ENCODE data around the gene ANKS4B.
A peak's percentile ranks its signal among the peaks of the same experiment; 100 is the strongest.
"Not testable (repeated sequence)": the region's sequence is repeated elsewhere in the genome, so short reads cannot be mapped to it uniquely, and the experiment has no call there.

The ANKS4B gene

DNA sequence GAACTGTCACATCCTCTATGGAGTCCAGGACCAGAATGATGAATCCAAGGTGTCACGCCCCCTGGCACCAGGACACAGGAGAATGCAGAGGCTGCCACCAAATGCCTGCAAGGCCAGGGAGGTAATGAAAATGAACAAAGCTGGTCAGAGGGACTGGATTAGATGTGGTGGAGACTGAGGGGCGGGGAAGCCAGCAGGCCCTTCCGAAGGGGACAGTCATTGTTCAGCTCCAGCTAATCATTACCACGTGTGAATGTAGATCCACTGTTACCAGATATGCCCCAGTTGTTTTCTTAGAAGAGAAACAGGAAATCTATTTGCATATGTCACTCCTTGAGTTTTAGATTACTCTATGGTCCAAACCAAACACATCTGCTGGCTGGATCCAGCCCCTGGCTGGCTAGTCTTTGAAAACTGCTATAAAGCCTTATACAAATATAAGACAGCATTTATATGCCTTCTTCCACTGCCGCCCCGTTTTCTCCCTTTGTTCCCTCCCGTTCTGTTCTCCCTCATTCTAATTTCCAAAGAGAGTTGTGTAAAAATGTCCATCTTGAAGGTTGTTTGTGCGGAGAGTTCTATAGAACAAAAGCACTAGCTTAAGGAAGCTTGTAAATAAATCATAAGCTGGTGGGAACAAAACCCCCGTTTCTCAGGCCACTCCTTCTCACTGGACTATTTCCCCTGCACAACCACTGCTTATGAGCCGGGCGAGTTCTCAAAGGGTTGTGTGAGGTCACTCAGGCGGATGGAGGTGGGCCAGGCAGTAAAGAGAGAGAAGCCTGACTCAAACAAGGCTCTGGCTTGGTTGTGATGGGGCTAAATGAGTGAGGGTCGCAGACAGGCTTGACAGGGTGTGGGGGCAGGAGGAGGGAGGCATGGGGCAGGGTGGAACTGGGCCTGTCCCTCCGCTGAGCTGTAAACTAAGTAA lies 30.4 kb downstream of the ANKS4B start:
- no peak for DNase-seq

DNA sequence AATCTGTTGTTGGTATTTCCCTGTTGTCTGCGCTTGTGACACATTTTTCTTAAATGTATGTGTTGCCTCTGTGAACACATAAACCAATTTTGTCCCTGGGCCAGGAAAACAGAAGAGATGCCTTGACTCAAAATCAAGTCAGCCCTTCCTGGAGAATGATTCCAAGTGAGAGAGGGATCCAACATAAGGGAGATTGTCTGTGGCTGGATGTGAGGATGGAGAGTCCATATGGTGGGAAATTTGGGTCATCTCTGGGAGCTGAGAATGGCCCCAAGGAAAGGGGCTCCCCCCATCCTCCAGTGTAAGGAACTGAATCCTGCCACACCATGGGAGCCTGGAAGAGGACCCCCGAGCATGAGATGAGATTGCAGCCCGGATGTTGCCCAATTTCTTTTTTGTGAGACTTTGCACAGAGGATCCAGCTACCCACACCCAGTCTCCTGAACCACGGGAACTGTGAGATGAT lies 31.1 kb downstream of the ANKS4B start:
- DNase-seq: no peak

DNA sequence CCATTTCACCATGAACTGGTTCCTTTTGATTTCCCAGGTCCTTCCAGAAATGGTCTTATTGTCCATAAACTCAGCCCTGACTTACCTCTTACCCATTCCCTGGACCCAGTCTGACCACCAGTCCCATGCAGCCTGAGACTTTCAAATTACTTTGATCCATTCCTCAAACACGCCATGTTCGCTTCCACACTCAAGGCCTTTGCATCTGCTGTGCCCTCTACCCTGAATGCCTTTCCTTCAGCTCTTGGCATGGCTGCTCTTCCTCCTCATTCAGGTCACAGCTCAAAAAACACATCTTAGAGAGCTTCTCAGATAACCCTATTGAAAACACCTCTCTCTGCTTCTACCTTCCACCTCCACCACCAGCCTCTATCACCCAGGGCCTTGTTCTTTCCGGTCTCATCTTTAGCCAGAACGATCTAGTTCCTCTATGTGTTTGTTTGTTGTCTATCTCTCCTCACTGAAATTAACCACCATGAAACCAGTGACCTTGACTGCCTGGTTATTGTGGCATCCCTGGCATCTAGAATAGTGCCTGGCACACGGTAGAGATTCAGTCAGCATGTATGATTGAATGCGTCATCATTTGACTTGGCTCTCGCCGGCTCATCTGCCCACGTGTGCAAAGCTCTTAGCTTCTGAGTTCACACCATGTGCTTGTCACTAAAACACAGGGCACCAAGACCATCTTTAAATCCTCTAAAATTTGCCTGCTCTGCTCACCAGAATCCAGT lies 31.8 kb downstream of the ANKS4B start:
- no peak for DNase-seq

DNA sequence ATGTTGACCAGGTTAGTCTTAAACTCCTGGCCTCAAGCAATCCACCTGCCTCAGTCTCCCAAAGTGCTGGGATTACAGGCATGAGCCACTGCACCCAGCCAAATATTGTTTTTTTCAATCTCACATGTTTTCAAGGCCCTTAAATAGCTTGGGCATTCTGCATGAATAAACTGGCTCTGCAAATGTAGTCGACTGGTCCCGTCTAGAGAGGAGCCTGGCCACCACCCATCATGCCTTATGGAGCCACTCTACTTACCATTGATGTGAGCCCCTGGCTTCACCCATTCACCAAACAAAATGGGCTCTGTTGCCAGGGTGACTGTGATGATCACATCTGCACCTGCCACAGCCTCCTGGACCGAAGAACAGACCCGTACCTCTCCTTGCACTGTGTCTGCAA lies 33.8 kb downstream of the ANKS4B start:
- DNase-seq: no peak

DNA sequence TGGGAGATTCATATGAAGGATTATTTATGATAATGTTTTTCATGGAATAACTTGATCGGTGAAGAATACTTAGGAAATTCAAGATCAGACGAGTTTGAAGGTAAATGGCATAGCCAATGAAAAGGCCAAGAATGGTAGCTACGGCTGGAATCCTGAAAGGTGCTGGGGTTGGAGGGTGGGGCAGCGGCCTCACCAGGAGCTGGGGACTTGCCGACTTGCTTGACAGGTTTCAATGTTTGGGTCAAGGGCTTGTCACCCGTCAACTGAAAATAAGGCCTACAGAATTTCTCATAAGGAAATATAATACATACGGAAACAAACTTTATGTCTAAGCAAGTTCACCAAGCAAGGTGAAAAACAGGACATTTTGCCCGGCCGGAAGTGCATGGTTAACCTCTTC lies 34.7 kb downstream of the ANKS4B start:
- DNase-seq: no peak

DNA sequence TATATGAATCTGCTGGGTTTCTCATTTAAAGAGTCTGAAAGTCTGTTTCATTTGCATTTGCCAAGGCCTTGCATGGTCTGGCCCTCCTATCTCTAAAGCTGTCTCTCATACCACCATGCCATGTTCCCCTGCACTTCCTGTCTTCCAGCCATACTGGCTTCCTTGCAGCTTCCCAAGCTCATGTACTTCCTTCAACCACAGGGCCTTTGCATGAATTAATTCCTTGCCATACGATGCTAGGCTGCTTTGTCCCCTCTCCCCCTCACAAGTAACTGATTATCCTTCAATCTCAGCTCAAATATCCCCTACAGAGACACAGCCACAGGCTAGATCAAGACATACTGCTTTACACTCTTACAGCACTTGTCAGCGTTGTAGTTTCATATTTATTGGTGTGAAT lies 38.8 kb downstream of the ANKS4B start:
- no peak for DNase-seq

DNA sequence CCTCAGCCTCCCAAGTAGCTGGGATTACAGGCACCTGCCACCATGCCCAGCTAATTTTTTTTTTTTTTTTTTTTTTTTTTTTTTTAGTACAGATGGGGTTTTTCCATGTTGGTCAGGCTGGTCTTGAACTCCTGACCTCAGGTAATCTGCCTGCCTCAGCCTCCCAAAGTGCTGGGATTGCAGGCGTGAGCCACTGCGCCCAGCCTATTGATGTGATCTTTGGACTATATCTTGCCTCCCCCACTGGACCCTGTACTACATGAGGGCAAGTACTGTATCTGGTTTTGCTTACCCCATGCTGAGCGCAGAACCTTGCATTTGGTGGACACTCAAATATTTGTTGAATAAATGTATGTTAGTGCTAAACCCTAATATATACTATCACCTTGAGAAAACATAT lies 39.3 kb downstream of the ANKS4B start:
- DNase-seq: not testable (repeated sequence)

DNA sequence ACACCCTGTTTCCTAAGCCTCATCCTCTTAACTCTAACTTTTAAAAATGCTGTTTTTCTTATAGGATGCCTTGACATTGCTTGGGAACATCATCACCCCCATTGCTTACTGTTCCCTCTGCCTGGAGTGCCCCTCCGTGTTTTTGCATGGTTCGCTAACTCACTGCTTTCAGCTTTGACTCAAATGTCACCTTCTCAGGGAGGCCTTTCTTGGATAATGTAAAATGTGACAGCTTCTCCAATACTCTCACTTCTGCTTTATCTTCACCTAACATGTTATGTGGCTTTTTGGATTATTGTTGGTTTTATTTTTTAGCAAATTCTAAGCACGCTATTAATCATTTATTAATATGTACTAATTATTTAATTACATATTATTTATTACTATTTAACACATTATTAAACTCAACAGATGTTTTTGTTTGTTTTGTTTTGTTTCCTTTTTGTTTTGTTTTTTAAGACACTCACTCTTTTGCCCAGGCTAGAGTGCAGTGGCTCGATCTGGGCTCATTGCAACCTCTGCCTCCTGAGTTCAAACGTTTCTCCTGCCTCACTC lies 40.8 kb downstream of the ANKS4B start:
- no peak for DNase-seq

DNA sequence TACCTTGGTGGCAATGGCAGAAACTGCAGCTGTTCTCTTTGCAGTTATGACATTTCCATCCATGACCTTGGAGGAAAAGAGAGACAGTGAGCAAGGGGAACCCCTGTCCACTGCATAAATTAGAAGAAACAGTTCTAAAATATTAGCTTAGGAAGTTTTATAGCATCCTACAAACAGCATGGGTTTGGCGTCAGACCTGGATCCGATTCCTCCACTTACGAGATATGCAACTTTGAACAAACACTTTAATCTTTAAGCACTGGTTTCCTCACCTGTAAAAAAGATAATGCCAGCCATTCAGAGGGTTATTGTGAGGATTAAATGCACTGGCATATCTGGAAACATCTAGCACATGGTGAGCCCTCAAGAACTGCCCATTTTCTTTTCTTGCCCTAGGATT lies 42.0 kb downstream of the ANKS4B start:
- no peak for DNase-seq

DNA sequence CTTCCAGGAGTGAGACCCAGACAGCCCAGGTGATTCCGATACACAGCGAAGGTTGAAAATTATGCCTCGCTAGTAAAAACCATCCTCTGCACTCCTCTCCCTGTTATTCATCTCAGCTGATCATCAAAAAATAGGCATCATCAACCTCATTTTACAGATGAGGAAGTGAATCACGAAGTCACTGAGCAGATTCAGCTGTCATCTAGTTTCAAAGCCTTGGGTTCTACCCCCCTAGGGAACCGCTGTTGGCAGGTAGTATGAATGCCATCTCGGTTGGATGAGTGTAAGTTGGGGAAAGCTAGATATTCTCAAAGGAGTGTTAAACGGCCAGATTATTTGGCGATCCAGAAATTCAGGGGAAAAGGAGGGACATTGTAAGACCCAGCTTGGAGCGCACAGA lies 42.6 kb downstream of the ANKS4B start:
- no peak for DNase-seq

DNA sequence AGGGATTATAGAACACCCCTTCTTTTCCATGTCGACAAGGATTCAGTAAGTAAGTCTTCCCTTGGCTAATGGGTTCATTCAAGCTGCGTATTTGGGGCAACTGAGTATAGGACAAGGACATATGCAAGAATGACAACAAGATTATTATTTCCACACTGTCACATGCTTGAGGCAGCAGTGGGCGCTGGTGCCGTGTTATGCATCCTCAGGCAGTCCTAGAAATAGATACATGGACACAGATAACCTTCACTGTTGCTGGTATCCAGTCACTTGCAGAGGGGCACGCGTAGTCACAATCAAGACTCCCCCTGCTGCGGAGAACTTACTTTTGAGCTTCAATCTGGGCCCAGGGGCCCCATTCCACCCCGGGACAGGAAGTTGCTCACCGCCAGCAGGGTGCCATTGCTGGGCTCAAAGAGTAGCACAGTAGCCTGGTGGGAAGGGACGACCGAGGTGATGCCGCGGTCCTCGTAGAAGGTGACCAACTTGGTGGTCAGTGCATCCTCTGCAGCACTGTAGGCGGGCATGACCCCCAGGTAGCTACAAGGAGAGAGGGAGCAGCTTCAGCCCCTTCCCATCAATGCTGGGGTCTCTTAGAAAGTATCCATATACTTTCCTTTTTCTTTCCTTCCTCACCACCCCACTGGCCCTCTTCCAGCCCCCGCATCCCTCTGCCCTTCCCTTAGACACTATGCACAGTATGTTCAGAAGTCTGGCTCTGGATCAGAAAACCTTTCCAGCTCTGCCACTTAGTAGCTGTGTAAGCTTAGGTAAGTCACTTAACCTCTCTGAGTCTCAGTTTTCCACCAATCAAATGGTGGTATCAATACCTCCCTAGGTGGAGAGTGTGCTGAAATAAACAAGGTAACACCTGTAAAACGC lies 43.8 kb downstream of the ANKS4B start:
- DNase-seq: no peak

DNA sequence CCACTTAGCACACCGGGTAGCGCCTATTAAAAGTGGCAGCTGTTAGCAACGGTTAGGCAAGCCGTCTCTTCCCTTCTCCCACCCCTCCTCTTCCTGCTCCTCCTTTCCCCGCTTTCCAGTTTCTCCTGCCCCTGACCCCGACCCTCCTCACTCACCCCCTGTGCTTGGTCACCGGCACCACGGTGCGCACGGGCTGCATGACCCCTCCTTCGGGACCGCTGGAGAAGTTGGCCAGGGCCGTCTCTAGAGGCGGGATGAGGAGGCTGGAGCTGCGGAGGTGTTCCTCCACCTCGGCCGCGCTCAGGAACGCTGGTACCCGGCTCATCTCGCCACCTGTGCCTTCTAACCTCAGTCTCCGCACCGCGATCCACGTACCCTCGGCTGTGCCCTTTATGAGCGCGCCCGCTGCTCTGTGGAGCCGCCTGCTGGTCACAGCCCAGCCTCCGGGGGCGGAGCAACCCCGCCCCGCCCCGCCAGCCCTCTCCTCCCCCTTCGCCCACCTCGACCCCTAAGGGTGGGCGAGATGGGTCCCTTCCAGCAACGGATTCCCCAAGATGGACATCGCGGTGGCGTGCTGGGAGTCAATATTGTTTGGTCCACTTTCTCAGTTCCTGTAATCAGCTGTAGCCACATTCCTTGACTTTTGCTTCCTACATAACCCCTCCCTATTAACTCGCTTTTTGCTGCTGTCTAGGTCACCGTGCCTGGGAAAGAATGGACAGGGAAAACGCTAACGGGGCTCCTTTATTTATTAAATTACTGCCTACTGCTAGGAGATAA lies 44.6 kb downstream of the ANKS4B start, which contains the start of gene CRYM:
Gene CRYM (minus strand): TSS at position 364 of the 780 bp plus-strand sequence. CDS start 39 bp downstream, at position 325.
- DNase-seq: peak; percentile 47

DNA sequence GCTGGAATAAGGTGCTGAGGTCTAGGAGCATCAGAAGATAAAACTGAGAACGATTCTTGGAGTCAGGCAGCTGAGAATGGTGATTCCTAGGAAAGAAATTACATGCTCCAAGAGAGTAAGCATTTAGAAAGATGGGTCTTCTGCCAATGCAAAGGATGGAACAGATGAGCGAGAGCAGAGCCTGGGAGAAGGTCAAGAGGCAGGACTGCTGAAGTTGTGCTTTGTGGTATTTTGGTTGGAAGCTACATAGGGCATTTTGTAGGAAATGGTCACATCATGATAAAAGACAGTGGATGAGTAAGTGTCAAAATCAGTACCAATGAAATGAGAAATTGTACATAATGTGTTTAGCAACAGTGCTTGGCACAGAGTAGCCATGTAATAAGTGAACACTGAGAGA lies 46.0 kb downstream of the ANKS4B start:
- no peak for DNase-seq

DNA sequence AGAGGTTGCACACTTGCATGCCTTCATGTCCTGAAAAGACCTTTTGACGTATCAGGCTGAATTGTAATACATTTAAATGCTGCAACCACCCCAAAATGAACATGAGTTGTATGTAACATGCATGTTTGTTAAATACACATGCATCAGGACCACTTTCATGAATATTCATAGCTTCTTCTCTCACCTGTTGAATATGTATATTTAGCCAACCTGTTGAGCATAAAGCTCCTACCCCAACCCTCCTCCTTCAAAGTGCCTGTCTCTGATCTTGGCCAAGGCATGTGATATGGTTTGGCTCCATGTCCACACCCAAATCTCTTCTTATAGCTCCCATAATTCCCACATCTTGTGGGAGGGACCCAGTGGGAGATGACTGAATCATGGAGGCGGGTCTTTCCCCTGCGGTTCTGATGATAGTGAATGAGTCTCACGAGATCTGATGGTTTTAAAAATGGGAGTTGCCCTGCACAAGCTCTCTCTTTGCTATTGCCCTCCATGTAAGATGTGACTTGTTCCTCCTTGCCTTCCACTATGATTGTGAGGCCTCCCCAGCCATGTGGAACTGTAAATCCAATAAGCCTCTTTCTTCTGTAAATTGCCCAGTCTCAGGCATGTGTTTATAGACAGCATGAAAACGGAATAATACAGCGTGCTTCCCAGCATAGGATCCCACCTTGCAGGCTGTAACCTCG lies 48.3 kb downstream of the ANKS4B start:
- DNase-seq: no peak

DNA sequence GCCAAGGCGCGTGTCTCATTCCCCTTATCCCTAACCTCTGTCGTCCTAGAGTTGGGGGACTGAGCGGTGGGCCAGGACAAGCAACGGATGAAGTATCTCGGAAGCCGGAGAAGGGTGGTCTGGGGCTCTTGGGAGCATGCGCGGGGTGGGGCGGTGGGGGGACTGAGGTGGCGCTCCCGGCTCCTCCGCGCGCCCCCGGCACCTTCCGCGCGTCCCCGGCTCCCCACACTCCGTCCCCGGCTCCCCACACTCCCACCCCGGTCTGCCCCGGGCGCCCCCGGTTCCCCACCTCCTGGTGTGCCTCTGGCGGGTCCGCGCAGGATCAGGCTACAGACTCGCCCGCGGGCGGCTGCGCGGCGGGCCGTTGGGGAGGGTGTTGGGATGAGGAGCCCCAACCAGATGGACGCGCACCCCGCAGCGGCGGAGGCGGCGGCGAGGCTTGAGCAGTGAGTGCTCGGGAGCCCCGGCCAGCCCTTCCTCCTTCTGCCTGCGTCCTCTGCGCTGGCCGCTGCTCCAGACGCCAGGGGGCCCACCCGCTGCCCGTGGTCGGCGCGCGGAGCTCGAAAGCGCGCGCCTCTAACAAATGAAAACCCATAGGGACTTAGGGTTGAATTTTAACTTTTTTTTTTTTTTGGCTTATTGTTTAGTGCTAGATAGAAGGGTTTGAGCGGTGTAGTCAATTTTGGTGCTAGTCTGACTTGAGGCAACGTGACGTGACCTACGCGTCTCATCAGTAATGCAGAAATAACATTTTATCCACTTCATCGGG lies 50.2 kb downstream of the ANKS4B start:
- no peak for DNase-seq

DNA sequence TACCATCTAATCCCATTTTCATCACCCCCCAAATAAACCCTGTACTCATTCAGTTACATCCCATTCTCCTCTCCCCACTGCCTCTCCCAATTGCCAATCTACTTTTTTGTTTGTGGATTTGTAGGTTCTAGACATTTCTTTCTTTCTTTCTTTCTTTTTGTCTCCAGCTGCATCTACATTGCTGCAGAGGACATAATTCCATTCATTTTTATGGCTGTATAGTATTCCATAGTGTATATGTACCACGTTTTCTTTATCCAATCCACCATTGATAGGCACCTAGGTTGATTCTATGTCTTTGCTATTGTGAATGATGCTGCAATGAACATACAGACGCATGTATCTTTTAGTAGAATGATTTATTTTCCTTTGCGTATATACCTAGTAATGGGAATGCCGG lies 50.9 kb downstream of the ANKS4B start:
- no peak for DNase-seq

DNA sequence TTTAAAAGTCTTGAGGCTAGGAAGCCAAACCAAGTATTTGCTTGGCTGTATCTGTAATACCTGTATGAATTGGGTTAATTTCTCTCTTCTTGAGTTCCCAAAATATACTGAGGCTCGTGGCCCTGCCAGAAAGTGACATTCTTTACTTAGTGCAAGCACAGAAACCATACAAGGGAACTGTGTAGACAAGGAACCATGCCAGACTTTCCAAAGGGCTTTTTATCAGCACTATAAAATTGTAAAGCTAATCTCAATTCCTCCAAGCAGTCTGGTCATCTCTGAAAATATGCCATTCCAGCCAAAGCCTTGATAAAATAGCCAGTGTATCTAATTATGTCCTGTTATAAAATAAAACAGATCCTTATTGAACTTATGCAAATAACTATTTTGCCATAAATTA lies 51.8 kb downstream of the ANKS4B start:
- DNase-seq: no peak

DNA sequence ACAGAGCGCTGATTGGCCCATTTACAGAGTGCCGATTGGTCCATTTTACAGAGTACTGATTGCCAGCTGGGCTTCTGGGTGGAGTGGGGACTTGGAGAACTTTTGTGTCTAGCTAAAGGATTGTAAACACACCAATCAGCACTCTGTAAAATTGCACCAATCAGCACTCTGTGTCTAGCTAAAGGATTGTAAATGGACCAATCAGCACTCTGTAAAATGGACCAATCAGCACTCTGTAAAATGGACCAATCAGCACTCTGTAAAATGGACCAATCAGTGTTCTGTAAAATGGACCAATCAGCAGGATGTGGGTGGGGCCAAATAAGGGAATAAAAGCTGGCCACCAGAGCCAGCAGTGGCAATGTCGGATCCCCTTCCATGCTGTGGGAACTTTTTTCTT lies 56.3 kb downstream of the ANKS4B start:
- DNase-seq: not testable (repeated sequence)

DNA sequence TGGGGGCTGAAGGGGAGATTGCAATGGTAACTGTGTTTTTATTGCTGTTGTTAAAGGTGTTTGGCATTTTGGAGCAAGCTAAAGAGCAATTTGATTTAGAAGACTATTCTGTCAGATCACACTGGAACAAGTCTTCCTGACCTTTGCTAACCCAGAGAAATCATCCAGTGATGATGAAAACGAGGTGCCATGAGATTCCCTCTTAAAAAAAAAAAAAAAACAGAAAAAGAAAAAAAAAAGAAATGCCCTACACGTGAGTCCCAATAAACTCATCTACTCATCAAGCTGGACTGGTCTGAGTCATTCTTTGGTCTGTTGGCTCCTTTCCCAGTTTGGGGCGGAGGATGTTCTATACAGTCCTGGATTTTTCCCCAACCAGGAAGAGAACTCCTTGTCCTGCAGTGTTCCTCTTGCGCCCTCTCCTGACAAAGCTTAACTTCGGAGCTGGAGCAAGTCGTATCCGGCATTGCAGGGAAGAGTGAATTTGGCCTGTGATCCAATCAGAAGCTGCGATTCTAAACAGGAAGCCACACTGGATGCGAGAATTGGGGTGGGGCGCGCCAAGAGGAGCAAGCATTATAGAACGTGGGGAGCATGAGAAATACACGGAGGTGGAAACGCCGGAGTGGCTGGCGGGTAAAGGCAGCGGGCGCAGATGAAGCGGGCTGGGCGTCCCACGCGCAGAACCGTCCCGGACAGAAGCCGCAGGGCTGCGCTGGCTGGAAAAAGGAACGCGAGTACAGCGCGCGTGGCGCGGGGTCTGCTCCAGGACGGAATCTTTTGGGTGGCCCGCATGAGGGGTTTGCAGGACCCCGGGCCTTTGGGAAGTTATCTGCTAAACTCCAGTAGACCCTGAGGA lies 67.0 kb downstream of the ANKS4B start:
- DNase-seq: peak; percentile 66
